Right lobe of liver (tissue), 4 donors: ENCODE data around the gene NSRP1.

ENCODE experiments used
- CTCF ChIP-seq, 4 donors: fragments of 200-600 bp in 3 of 4; fragments of 450-650 bp in 1 of 4; IDR thresholded peaks; one replicate each; pipeline versions ENCODE4 v1.5.1 to v1.8.0; 2016 to 2022; ENCODE audit warnings: antibody characterized with exemption in 4 of 4, mild to moderate bottlenecking in 2 of 4
- POLR2A ChIP-seq: fragments of 450-650 bp; IDR thresholded peaks from one replicate; pipeline ENCODE4 v1.6.1; 2017; ENCODE audit warnings: antibody characterized with exemption, mild to moderate bottlenecking
- donor health status: DM: no; HTN: no; CAD: no.
- donor health status: DM: no; HTN: no; CAD: no.
- donor health status: DM: no; HTN: yes; CAD: no.

- TF ChIP-seq CTCF (IDR thresholded peaks at IDR 0.05) (no peak), POLR2A (no peak)
Observed at GRCh38 chr17:30086896-30087295, 29.7 kb upstream of the NSRP1 start.
